Fibroblast of skin of left quadriceps (primary cell): ENCODE measurements around the gene UBA1.
A peak's percentile ranks its signal among the peaks of the same experiment; 100 is the strongest.

Source experiments
- DNase-seq, 2 experiments: peaks; one replicate each; pipeline ENCODE4 v3.0.0-alpha.2; 2013; ENCODE audit warnings: low read depth in 2 of 2

The UBA1 gene

DNA sequence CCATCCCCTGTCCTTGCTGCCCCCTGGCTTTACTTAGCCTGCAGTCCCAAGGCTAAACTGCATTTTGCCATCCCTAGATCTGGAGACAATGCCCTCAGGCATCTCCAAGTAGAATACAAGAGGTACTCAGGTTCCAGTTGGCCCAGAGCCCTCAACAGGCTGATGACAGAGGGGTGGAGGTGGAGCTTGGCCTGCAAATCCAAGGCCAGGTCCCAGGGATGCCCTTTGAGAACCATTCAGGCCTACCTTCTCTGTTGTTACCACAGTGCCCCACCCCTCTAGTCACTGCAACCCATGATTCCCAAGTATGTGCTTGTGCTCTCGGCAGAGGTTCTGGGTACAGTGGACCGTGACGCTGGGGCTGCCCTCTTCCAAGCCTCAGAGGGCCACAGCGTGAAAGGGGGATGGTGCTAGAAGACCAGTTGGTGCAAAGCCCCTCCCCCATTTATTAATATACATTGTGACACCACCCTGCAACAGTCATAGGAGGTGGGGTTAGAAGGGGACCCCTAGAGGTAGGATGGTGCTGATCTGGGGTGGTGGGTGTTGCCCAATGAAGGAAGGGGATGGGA, 6.4 kb upstream of the UBA1 start:
- DNase-seq, result no peak

DNA sequence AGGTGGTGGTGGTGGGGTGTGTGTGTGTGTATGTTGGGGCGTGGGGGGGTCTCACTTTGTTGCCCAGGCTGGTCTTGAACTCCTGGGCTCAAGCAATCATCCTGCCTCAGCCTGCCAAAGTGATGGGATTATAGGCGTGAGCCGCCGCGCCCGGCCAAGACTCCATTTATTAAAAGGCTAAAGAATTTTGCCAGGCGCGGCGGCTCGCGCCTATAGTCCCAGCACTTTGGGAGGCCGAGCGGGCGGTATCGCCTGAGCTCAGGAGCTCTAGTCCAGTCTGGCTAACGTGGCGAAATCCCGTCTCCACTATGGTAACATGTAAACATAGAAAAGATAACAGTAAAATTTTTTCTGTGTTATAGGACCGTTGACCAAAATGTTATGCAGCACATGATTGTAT, 3.7 kb upstream of the UBA1 start:
- DNase-seq, result no peak

DNA sequence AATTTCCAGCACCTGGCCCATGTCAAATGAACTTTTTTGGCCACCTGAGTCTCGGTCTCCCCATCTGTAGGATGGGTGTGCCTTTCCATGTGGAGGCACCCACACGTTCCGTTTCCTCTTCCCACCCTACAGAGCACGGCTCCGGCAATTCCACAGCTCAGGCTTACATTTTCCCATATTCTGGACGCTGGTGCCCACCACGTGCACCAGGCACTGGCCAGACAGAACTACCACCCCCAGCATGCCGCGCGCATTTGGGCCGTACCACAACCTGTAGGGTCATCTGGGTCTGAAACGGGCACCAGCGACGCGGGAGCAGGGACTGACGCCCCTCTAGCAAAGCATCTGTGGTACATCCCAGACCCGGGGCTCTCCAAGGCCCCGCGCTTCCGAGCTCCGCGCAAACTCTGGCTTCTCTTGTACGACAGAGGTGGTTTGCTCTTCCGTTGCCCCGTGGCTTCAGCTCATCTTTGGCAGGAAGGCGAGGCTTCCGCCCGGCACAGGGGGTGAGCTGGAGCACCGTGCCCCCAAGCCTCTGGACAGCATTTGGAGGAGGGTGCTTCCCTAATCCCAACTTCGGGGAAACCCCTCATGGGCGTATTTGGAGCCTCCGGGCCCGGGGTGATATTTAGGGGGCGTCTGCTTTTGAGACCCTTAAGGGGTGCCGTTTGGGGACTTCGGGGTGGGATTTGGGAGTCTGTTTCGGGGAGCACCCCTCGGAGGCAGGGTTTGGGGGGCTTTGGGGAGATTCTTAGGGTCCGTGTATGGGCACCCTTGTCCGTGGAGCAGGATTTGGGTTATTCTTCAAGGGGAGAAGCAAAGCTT, 3.0 kb upstream of the UBA1 start:
- peak; percentile 81 to 83 for DNase-seq

GRCh38 chrX:47191331-47191730, 2.3 kb upstream of the UBA1 start:
- no peak for DNase-seq

DNA sequence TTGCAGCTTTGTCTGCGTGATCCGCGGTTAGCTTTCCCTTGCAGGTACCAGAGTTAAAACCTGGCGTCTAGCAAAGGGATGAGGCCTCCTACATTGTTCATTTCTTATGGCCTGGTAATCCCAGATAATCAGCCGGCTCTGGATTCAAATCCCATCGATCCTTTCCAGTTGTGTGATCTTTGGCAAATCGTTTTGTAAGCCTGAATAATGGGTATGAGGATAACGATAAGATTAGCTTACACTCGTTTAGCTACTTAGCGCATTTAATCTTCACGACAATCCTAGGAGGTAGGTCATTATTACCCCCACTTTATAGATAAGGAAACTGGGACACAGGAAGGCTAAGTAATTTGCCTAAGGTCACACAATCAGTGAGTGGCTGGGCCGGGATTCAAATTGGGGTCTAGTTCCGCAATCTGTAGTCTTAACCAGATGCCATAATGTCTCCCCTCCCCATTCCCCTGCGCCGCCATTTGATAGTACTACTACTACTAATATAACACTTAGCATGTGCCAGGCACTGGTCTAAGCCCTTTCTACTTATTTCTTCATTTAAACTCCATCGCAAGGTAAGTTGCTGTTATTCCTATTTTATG, 1.7 kb upstream of the UBA1 start:
- DNase-seq, result no peak

DNA sequence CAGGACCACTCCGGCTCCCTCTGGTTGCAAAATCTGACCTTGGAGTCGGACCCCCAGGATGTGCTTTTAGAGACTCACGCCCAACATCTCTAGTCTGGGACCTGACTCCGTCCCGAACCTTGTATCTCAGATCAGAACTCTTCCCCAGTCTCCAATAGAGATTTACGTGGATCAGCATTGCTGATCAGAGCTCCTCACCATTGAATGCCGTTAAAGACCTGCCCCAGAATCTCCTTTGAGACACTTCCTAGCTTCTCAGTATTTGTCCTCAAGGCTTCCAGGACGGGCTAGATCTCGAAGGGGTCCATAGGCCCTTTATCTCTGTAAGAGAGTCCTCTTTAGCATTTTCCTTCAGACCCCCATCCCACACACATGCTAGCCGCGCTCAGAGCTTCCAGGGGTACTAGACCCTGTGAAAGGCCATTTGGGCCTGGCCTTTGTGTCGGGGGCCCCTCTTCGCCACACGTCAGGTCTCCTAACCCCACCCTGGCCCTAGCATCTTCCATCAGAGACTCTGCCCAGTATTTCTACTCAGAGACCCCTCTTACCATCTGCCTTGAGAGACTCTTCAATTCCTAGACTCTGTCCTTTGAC, 662 bp downstream of the UBA1 start:
- DNase-seq, result no peak

- no peak for DNase-seq
Observed at GRCh38 chrX:47196098-47196497, 2.5 kb downstream of the UBA1 start.

GRCh38 chrX:47197526-47197925, 3.9 kb downstream of the UBA1 start:
- DNase-seq, result no peak

GRCh38 chrX:47198026-47198686, 4.5 kb downstream of the UBA1 start:
- no peak for DNase-seq

- no peak for DNase-seq
Observed at GRCh38 chrX:47198687-47199080, 5.1 kb downstream of the UBA1 start.

- DNase-seq, result no peak
Observed at GRCh38 chrX:47199286-47199685, 5.7 kb downstream of the UBA1 start.

DNA sequence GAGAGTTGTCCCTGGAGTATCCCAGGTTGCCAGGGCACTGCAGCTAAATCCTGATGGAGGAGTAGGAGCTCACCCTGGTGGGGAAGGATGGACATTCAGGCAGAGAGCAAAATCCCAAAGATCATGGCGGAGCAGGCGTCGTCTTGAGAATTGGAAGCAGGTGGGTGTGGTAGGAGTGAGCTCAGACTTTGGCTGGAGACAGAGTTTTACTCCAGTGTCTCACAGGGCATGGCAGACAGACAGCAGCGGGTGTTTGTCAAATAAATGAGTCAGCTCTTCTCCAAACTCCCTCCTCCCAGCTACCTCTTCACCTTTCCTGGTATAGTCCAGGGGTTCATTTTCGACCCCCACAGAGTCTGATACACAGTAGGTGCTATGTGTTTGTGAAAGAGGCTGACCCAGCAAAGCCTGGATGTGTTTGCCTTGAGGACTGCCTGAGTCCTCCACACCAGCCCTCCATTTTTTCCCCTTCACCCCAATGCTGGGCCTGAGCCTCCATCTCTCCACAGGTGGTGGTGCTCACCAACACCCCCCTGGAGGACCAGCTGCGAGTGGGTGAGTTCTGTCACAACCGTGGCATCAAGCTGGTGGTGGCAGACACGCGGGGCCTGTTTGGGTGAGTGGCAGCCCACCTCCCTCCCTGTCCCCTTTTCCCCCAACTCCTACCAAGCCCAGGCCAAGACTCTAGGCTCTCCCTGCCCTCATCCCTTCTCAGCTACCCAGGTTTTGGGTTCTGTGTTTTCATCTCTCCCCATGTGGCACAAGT, 6.9 kb downstream of the UBA1 start:
- DNase-seq, result no peak

GRCh38 chrX:47201345-47201944, 7.8 kb downstream of the UBA1 start:
- no peak for DNase-seq

DNA sequence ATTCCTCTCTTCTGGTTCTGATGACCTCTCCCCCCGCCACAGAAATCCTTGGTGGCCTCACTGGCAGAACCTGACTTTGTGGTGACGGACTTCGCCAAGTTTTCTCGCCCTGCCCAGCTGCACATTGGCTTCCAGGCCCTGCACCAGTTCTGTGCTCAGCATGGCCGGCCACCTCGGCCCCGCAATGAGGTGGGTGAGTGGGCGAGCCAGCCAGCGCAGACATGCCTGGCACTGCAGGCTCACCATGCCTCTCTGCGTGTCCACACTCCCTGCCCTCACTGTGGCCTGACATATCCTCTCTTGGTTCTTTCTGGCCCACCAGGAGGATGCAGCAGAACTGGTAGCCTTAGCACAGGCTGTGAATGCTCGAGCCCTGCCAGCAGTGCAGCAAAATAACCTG, 8.7 kb downstream of the UBA1 start:
- DNase-seq, result no peak

GRCh38 chrX:47202877-47203276, 9.2 kb downstream of the UBA1 start:
- DNase-seq, result no peak

DNA sequence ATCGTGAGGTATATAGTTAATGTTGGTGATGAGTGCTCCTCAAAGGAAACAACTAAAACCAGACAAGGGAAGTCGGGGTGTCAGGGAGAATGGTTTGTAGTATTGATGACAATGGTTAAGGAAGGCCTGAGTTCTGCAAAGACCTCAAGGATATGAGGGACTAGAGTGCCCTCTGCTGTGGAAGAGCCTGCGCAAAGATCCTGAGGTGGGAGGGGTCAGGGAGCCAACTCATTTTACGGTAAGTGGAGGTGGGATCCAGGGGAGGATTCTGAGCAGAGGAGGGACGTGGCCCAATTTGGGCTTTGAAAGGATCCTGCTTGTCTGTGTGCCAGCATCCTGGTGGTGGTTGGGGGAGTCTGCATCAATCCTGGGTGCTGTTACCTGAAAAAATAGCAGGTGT, 11.3 kb downstream of the UBA1 start:
- no peak for DNase-seq

DNA sequence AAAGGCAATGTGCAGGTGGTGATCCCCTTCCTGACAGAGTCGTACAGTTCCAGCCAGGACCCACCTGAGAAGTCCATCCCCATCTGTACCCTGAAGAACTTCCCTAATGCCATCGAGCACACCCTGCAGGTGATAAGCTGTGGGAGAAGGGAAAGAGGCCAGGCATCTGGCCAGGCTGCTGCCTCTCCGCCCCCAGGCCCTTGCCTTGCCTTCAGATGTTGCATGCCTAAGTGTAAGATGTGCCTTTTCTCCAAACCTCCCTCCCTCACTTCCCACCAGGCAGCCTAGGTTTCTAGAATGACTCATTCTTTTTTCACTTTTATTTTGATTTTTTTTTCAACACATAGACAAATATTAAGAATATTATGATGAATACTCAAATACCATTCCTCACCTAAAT, 12.7 kb downstream of the UBA1 start:
- no peak for DNase-seq

GRCh38 chrX:47208108-47208507, 14.5 kb downstream of the UBA1 start:
- no peak for DNase-seq

DNA sequence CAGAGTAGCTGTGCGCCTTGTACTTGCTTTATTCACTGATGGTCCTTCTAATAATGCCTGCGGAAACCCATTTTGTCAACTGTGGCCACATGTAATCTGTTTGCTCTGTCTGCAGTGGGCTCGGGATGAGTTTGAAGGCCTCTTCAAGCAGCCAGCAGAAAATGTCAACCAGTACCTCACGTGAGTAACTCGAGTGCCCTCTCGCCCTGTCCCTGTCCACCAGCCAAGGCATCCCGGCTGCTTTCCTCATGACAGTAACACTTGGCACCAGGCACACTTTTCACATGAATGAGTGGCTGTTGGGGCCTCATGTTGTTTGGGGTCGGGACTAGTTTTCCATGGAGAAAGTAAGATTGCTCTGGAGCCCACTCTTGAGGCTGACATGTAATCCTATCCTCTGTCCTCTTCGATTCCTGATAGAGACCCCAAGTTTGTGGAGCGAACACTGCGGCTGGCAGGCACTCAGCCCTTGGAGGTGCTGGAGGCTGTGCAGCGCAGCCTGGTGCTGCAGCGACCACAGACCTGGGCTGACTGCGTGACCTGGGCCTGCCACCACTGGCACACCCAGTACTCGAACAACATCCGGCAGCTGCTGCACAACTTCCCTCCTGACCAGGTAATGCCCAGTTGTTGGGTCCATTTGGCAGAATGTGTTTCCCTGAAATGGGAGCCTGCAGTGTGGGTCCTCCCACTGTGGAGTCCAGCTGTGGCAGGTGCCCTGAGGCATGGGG, 16.0 kb downstream of the UBA1 start:
- no peak for DNase-seq

DNA sequence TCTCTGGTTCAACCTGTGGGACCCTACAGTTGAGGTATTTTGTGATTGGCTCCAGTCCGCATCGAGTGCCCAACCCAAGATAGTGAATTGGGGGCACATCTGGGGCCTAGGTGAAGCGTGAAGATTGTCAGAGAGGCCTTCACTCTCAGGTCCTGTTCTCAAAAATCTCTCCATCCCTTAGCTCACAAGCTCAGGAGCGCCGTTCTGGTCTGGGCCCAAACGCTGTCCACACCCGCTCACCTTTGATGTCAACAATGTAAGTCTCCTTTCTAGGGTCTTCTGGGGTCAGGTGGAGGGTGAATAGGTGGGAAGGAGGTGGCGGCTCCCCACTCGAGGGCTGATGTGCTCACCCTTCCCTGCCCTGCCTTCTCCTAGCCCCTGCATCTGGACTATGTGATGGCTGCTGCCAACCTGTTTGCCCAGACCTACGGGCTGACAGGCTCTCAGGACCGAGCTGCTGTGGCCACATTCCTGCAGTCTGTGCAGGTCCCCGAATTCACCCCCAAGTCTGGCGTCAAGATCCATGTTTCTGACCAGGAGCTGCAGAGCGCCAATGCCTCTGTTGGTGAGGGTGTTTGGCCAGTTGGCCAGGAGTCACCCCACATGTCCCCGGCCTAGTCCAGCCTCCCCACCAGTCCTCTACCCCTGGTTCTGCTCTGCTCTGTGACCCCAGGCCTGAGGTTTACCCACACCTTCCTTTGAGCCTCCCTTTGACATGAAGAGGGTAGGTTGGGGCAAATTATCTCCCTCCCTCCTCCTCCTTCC, 17.2 kb downstream of the UBA1 start:
- DNase-seq, result no peak
